HG02759 (cell line): Measurements from ENCODE around the gene SEMA5A.

Source experiments
- ATAC-seq: cut with Tn5 transposase; IDR thresholded peaks from one replicate; pipeline ENCODE4 v1.9.1; 2021; ENCODE audit warnings: mild to moderate bottlenecking, moderate library complexity; ENCODE audit not compliant: unreplicated experiment

The SEMA5A gene, protein sequence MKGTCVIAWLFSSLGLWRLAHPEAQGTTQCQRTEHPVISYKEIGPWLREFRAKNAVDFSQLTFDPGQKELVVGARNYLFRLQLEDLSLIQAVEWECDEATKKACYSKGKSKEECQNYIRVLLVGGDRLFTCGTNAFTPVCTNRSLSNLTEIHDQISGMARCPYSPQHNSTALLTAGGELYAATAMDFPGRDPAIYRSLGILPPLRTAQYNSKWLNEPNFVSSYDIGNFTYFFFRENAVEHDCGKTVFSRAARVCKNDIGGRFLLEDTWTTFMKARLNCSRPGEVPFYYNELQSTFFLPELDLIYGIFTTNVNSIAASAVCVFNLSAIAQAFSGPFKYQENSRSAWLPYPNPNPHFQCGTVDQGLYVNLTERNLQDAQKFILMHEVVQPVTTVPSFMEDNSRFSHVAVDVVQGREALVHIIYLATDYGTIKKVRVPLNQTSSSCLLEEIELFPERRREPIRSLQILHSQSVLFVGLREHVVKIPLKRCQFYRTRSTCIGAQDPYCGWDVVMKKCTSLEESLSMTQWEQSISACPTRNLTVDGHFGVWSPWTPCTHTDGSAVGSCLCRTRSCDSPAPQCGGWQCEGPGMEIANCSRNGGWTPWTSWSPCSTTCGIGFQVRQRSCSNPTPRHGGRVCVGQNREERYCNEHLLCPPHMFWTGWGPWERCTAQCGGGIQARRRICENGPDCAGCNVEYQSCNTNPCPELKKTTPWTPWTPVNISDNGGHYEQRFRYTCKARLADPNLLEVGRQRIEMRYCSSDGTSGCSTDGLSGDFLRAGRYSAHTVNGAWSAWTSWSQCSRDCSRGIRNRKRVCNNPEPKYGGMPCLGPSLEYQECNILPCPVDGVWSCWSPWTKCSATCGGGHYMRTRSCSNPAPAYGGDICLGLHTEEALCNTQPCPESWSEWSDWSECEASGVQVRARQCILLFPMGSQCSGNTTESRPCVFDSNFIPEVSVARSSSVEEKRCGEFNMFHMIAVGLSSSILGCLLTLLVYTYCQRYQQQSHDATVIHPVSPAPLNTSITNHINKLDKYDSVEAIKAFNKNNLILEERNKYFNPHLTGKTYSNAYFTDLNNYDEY

DNA sequence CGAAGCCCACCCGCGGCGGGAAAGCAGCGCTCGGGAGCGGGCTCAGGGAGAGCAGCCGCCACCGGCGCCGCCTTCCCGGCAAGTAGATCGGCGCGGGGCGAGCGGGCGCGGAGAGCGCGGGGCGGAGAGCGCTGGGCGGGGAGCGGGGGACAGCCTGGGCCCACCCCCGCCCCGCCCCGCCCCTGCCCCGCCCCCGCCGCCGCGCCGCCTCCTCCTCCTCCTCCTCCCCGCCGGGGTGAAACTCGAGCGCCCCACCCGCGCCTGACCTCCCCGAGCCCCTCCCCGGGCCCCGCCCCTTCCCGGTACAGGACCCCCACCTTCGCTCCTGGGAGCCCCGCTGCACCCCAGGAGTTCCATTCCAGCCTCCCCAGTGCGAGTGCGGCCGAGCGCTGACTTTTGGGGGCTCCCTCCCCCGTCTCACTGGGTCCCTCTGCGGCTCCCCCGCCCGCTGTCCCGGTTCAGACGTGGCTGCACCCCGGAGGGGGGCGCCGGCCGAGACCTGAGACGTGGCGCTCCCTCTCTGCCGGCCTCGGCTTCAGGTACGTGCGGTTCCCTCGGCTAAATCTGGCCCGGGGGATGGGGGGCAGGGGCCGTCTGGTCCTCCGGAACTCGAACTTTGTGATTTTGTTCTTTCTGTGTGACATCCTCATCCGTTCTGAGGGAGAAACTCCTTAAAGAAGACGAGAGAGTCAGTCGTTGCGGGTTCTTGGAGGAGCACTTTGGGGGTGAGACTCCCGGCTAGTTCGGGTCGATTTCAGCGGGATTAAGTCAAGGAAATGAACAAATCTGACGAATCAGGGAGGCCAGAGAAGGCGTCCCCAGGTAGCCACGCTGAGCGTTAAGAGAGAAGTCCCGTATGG lies at the start of gene SEMA5A:
Gene SEMA5A (minus strand): TSS at position 84 of the 860 bp plus-strand sequence. CDS start 166,129 bp downstream, outside the sequence.
- ATAC-seq: peak; percentile 32

DNA sequence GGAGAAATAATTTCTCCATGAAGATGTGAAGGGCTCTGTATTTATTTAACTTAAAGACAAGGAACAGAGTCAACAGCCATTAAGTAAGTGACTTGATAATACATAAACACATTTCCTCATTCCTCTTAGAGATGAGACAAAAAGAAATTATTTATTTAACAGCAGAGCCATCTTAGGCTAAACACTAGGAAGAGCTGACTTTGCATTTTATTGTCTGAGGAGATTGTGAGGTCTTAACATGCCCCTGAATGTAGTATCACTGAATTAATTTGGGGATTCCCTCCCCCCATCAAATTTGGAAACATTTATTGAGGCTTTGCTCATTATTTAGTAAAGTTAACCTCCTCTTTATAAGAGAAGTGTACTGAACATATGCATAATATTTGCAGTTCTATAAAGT lies 49.0 kb upstream of the SEMA5A start:
- no peak for ATAC-seq

DNA sequence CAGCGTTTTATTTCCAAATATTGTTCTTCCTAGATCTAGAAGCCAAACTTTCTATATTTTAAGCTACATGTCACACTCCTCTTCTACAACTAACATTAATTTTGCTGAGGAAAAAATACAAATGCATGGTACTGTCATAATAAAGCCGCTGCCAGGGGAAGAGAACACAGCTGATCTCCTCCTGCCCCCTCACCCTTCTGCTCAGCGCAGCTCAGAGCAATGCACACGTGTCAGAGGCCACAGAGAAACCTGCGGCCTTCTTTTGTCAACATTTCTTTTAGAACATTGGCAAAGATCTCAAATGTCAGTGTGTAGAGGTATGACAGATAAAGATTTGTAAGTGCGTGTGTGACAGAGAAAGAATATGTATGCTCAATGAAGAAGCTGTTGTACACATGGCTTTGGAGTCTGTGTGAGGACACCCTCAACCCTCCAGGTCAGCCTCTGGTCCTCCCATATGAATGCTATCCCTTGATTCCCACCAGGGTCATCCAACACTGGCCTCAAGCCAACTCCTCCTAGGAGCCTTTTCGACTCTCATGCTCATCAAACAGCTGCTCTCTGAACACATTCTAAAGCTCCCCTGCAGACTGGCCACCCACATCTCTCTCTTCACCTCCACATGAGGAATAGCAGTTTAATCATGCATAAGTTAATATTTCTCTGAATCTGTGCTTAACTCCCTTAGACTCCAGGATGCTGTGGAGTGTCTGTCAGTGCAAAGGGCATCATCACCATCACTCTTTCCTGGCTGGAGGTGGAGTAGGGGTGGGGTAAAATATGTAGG lies 43.4 kb upstream of the SEMA5A start:
- no peak for ATAC-seq

DNA sequence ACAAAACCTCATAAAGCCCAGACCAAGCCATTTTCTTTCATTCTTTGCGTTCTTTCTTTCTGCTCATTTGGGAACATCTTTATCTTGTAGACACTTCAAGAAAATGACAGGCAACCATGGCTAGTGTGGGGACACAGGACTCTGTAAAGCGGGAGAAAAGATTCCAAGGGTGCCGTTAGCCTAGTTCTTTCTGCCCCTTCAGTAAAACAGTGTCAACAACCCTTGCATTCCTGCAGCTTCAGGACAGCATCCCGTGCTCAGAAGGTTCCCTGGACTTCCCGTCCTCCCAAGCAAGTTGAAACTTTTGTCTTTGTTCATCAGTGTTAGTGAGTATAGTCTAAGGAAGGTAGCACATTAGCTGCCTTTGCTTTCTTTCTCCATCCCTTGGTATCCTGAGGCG lies 42.4 kb upstream of the SEMA5A start:
- ATAC-seq: no peak

DNA sequence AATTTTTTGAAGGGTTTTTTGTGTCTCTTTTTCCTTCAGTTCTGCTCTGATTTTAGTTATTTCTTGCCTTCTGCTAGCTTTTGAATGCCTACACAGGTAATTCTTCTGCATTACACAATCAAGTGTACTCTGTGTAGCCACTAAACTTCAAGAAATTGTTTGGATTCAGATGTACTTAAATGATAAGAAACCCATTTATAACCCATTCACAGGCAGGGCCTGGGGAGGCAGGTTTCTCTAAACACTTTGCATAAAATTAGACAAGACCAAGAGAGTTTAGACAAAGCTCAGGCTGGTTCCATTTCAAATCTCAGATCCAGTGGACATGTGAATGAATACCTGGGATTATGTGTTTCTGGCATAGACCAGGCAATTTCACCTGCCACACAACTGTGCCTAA lies 41.3 kb upstream of the SEMA5A start:
- ATAC-seq: no peak

DNA sequence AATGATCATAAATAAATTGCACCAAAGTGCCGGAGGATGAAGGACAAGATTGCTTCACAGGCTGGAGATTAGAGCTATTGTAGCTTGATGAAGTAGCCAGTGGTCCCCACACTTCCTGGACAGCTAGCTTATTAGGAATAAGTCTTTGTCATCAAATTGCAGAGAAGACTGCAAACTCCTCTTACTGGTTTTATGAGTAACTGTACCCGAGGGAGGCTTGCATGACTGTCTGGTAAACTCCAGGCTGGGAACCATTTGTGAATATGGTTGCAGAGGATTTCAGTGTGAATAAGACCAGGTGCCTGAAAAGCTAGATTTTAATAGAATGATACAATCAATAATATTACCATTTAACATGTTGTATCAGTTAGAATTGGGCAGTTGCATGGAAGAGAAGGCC lies 36.5 kb upstream of the SEMA5A start:
- ATAC-seq: no peak

DNA sequence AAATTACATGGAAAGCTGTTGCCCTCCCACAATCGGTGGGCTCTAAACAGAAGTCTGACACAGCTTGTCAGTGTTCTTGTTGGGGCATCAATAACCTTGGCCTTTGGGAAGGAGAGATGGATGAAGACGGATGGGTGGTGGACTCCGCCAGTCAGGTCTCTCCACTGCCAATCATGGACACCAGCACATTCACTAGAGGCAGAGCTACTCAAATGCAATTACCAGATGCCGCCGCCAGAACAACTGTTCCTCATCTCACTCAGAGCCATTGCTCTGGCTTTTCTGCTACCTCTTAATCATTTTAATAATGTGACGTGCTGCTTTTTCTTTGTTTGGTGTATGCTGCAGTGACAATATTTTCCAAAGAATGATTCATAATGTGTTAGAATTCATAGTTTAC lies 27.9 kb upstream of the SEMA5A start:
- no peak for ATAC-seq

DNA sequence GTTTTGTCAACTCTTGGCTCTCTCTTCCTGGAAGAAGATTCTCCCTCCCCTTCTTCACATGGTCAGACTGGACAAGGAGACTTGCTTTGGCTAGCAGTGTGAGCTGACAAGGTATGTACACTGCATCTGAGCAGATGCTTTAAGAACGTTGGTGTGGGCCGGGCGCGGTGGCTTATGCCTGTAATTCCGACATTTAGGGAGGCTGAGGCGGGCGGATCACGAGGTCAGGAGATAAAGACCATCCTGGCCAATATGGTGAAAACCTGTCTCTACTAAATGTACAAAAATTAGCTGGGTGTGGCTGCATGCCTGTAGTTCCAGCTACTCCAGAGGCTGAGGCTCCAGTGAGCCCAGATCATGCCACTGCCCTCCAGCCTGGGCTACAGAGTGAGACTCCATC lies 26.4 kb upstream of the SEMA5A start:
- ATAC-seq: no peak

DNA sequence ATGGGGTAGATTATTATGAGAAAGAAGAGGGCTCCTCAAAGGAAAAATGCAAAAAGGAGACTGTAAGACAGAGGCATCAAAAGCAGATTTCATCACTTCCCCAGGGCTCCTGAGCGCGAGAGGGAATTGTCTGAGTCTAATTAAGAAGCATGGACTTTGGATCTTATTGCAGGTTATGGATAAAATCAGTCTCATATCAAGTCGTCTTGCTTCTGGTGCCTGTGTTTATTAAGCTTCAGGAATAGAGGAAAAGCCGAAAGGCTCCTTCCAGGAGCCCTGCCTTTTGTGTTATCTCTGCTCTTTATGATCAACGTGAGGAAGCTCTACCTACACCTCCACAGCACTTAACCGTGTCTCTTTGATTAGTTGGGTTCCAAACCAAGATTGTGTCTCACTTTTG lies 25.0 kb upstream of the SEMA5A start:
- ATAC-seq: no peak

DNA sequence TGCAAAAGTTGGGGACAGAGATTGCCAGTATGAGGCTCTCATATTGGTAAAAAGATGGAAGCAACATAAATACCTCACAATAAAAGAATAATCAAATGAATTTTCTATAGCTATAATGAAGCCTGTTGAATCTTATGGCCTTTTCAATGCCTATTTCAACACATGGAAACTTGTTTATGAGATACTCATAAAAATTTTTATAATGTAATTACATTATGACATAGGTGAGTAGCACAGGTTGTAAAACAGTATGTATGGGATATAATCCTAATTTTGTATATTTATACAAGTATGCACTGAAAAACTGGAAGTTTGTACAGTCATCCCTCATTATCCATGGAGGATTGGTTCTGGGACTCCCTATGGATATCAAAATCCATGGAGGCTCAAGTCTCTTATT lies 21.2 kb upstream of the SEMA5A start:
- ATAC-seq: no peak

DNA sequence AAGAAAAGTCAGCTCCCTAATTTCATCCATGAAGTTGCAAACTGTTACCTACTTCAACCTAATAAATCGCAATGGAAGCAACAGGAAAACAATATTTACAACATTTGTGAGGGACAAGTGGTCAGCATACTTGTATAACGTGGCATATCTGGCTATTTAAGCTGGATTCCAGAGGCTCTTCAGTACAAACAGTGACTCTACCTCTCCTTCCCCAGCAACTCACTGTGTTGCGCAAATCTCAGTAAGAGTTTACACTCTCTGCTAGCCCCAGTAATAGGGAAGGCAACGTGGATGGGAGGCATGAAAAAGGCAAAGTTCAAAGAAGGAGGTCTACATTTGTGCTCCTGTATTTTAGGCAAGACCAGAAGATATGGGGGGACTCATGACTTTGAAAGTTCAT lies 18.9 kb upstream of the SEMA5A start:
- no peak for ATAC-seq

DNA sequence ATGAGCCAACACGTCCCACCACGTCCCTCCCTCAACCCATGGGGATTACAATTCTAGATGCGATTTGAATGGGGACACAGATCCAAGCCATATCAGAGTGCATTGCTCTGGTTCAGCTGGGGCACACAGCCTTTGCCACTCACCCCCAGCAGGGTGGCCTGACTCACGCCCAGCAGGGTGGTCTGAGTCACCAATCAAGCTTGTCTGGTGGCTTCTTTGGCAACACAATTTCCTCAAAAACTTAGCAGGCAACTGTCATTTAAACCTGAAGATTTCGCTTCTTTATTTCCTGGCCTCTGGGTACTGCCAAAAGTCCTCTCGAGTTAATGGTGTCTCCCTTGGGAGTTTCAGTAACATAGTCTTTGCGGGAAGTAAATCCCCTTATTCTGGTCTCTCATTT lies 16.3 kb upstream of the SEMA5A start:
- ATAC-seq: no peak

DNA sequence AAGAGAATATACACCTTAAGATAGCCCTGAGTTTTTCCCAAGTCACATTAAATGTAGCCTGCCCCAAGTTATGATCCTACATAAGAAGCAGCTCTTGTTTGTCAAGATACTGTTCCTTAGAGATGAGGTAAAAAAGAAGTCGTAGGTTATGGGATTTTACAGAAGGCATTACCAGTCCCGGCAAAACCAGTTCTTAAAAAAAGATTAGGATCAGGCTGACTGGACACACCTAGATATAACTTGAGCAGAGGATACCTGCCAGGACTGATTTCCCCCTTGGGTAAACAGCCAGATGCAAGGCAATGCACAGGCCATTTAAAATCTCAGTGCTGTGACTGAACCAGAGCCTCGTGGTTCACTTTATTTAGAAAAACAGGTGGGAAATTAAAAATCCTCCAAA lies 14.1 kb upstream of the SEMA5A start:
- no peak for ATAC-seq

DNA sequence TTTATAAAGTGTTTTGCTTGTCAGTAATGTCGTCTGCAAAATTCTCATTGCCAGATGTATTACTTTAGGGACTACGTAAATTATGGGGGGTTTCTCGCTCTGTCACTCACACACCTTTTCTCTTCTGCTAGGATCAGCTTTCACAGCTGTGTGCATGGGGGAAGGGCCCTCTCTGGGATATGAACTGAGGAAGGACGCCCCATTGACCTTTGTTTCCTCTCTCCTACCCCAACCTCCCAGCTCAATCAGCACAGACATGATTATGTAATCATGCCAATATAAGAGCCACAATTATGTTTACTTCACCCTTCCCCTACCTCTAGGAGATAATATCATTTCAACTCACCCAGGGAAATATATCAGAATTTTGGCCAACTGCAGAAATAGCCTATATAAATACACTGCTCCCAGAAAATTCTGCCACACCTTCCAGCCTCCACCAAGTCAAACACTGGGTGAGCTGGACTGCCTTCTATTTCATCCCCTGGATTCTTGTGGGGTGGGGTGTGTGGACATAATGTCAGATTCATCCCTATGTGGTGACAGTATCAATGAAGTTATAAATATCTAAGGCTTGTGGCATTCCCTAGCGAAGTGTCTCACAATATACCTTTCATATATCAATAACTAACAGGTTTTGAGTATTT lies 12.6 kb upstream of the SEMA5A start:
- no peak for ATAC-seq

DNA sequence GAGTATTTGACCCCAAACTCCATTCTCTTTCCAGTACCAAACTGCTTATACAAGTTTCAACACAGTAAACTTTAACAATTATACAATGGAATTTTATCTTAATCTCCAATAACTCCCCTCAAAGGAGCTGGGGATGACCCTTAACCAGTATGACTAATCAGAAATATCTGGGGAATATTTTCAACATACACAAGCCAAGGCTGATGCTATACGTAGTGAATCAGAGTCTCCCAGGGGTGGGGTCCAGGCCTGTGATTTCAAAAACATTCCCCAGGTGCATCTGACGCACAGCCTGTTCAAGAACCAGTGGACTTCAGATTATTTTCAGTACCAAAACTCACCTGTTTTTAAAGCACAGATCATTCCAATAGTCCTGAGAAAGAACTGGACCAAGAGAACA lies 11.8 kb upstream of the SEMA5A start:
- ATAC-seq: no peak

DNA sequence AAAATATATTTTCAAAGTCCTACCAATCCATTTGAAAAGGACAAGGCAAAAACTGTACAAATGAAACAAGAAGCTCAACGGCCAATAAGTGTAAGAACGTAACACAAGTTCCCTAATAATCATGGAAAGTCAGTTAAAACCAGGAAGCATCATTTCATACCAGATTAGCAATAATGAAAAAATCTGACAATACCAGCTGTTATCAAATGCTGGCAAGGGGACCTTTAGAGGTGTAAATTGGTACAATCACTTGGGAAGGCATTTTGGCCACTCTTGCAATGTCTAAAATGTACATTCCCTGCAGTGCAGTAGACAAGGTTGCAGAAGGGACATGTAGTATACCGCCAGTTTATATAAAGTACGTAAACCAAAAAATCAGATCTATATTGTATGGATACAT lies 10.1 kb upstream of the SEMA5A start:
- ATAC-seq: no peak

DNA sequence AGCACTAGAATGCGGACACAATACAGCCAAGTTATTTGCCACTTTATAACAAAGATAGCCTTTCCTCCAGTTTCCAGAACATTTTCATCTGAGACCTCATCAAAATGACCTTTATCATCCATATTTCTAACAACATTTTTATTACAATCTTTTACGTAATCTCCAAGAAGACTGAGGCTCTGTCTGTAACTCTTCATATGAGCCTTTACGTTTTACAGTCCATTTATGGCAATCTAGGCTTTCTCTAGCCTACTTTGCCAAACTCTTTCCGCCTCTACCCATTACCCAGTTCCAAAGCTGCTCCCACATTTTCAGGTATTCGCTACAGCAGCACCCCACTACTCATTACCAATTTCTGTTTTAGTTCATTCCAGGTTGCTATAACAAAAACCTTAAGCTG lies 8.2 kb upstream of the SEMA5A start:
- no peak for ATAC-seq

DNA sequence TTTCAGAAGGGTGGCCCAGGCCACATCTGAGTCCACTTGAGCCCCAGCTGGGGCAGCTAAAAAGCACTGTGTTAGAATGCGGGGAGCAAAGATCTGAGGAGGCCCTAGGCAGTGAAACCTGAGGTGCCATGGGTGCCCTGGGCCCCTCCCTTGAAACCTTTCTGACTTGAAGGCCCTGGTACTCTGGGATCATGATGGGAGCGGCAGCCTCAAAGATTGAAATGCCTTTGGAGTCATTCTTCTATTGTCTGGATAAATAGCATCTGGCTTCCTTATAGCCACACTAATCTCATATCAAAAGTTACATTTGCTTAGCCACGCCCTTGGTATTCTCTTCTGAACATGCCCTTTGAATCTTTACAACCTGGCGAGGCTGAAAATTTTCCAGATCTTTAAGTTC lies 7.7 kb upstream of the SEMA5A start:
- no peak for ATAC-seq
